SK-N-SH treated with all-trans-retinoic acid at 6 μM for 48 hours (cell line): ENCODE measurements around the gene GRK3.
"Not testable (repeated sequence)": the region's sequence is repeated elsewhere in the genome, so short reads cannot be mapped to it uniquely, and the experiment has no call there.

Source experiments
- ATAC-seq: fragments of 200-7000 bp; cut with Tn5 transposase; 3 replicates; pipeline ENCODE4 v1.9.1; 2020; ENCODE audit warnings: mild to moderate bottlenecking, moderate library complexity
- ARNTL ChIP-seq: fragments of 450-650 bp; formaldehyde crosslinking; IDR thresholded peaks from 2 replicates; pipeline ENCODE4 v1.5.0; 2020; ENCODE audit warnings: low read depth, mild to moderate bottlenecking, moderate library complexity, borderline replicate concordance
- BACH2 ChIP-seq: fragments of 250-450 bp; sonication (Bioruptor Pico); IDR thresholded peaks from 2 replicates; pipeline ENCODE4 v1.9.0; 2021; ENCODE audit warnings: mild to moderate bottlenecking, borderline replicate concordance
- CREB5 ChIP-seq: fragments of 250-450 bp; sonication (Bioruptor Pico); IDR thresholded peaks from 2 replicates; pipeline ENCODE4 v1.5.1; 2020; ENCODE audit warnings: low read depth, mild to moderate bottlenecking, moderate library complexity
- CSDC2 ChIP-seq: fragments of 250-450 bp; sonication (Bioruptor Pico); IDR thresholded peaks from 2 replicates; pipeline ENCODE4 v1.5.0; 2020; ENCODE audit warnings: mild to moderate bottlenecking, moderate library complexity
- CSRNP3 ChIP-seq: fragments of 250-450 bp; sonication (Bioruptor Pico); IDR thresholded peaks from 2 replicates; pipeline ENCODE4 v1.5.1; 2021; ENCODE audit warnings: mild to moderate bottlenecking, moderate library complexity
- ESRRG ChIP-seq: fragments of 250-450 bp; sonication (Bioruptor Pico); IDR thresholded peaks from 2 replicates; pipeline ENCODE4 v1.6.1; 2021; ENCODE audit warnings: mild to moderate bottlenecking
- GLIS3 ChIP-seq: fragments of 250-450 bp; sonication (Bioruptor Pico); IDR thresholded peaks from 2 replicates; pipeline ENCODE4 v1.5.0; 2020; ENCODE audit warnings: mild to moderate bottlenecking, moderate library complexity
- ISL1 ChIP-seq: fragments of 250-450 bp; sonication (Bioruptor Pico); IDR thresholded peaks from 2 replicates; pipeline ENCODE4 v2.1.2; 2022; ENCODE audit warnings: mild to moderate bottlenecking, moderate library complexity
- OSR1 ChIP-seq: fragments of 250-450 bp; sonication (Bioruptor Pico); IDR thresholded peaks from 2 replicates; pipeline ENCODE4 v1.8.0; 2022; ENCODE audit warnings: moderate library complexity, mild to moderate bottlenecking, inconsistent platforms
- PATZ1 ChIP-seq: fragments of 250-450 bp; sonication (Bioruptor Pico); IDR thresholded peaks from 2 replicates; pipeline ENCODE4 v1.8.0; 2020; ENCODE audit warnings: mild to moderate bottlenecking, moderate library complexity, borderline replicate concordance
- PPARA ChIP-seq: fragments of 250-450 bp; sonication (Bioruptor Pico); IDR thresholded peaks from 2 replicates; pipeline ENCODE4 v1.5.0; 2020; ENCODE audit warnings: mild to moderate bottlenecking, borderline replicate concordance
- RARB ChIP-seq: fragments of 250-450 bp; sonication (Bioruptor Pico); IDR thresholded peaks from 2 replicates; pipeline ENCODE4 v1.8.0; 2021; ENCODE audit warnings: mild to moderate bottlenecking, moderate library complexity
- TCF4 ChIP-seq: fragments of 250-450 bp; sonication (Bioruptor Pico); IDR thresholded peaks from 2 replicates; pipeline ENCODE4 v1.8.0; 2021; ENCODE audit warnings: mild to moderate bottlenecking, moderate library complexity, borderline replicate concordance
- TOX ChIP-seq: fragments of 250-450 bp; sonication (Bioruptor Pico); IDR thresholded peaks from 2 replicates; pipeline ENCODE4 v1.8.0; 2021; ENCODE audit warnings: mild to moderate bottlenecking, moderate library complexity, borderline replicate concordance
- TSHZ2 ChIP-seq: fragments of 250-450 bp; sonication (Bioruptor Pico); IDR thresholded peaks from 2 replicates; pipeline ENCODE4 v1.5.0; 2020; ENCODE audit warnings: mild to moderate bottlenecking, moderate library complexity
- ZFP30 ChIP-seq: fragments of 450-650 bp; formaldehyde crosslinking; IDR thresholded peaks from 2 replicates; pipeline ENCODE4 v1.5.0; 2022; ENCODE audit warnings: mild to moderate bottlenecking, moderate library complexity
- ZNF565 ChIP-seq: fragments of 450-650 bp; formaldehyde crosslinking; conservative IDR thresholded peaks from 2 replicates; pipeline ENCODE4 v1.5.0; 2020; ENCODE audit warnings: low read depth, mild to moderate bottlenecking, moderate library complexity
- ZNF70 ChIP-seq: fragments of 450-650 bp; formaldehyde crosslinking; IDR thresholded peaks from 2 replicates; pipeline ENCODE4 v1.5.0; 2020; ENCODE audit warnings: mild to moderate bottlenecking, moderate library complexity
- ZNF8 ChIP-seq: fragments of 450-650 bp; formaldehyde crosslinking; IDR thresholded peaks from 2 replicates; pipeline ENCODE4 v1.5.0; 2020; ENCODE audit warnings: mild to moderate bottlenecking, moderate library complexity
- TF ChIP-seq, protein P1 (sequence below): fragments of 250-450 bp; sonication (Bioruptor Pico); IDR thresholded peaks from 2 replicates; pipeline ENCODE4 v1.8.0; 2021; ENCODE audit warnings: low read depth, mild to moderate bottlenecking, moderate library complexity, borderline replicate concordance

The GRK3 gene

DNA sequence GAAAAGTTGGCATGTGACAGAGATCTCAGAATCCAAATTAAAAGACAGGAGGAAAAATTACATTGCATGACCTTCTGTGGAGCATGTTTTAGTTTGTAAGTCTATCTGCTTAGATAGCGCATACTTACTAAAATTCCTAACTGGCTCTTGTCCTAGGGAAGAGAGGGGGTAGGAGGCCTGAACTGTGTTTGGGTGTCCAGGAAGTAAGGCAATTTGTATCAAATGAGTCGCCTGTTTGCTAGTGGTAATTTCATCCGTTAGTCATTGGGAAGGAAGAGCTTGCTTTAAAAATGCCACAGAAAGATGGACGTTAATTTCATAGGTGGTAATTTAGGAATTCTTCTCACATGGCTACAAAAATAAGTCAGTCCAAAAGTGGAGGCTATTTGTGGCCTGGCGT lies 18.5 kb downstream of the GRK3 start:
- ATAC-seq, result peak; percentile 56
- TF ChIP-seq CSRNP3 (CRISPR knock-in tag), result no peak
- TF ChIP-seq TSHZ2 (CRISPR knock-in tag), result no peak
- TF ChIP-seq PATZ1 (CRISPR knock-in tag), result no peak
- no peak for TF ChIP-seq ARNTL
- TF ChIP-seq ZFP30 (CRISPR knock-in tag), result no peak
- TF ChIP-seq GLIS3 (CRISPR knock-in tag), result no peak
- no peak for TF ChIP-seq PPARA (CRISPR knock-in tag)
- TF ChIP-seq, protein P1, sequence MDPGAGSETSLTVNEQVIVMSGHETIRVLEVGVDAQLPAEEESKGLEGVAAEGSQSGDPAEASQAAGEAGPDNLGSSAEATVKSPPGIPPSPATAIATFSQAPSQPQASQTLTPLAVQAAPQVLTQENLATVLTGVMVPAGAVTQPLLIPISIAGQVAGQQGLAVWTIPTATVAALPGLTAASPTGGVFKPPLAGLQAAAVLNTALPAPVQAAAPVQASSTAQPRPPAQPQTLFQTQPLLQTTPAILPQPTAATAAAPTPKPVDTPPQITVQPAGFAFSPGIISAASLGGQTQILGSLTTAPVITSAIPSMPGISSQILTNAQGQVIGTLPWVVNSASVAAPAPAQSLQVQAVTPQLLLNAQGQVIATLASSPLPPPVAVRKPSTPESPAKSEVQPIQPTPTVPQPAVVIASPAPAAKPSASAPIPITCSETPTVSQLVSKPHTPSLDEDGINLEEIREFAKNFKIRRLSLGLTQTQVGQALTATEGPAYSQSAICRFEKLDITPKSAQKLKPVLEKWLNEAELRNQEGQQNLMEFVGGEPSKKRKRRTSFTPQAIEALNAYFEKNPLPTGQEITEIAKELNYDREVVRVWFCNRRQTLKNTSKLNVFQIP (CRISPR knock-in tag), result no peak
- no peak for TF ChIP-seq ZNF565
- no peak for TF ChIP-seq RARB (CRISPR knock-in tag)
- TF ChIP-seq TCF4, result no peak
- TF ChIP-seq TOX (CRISPR knock-in tag), result no peak
- TF ChIP-seq CREB5 (CRISPR knock-in tag), result no peak
- no peak for TF ChIP-seq ZNF70
- no peak for TF ChIP-seq OSR1
- no peak for TF ChIP-seq ISL1 (CRISPR knock-in tag)

DNA sequence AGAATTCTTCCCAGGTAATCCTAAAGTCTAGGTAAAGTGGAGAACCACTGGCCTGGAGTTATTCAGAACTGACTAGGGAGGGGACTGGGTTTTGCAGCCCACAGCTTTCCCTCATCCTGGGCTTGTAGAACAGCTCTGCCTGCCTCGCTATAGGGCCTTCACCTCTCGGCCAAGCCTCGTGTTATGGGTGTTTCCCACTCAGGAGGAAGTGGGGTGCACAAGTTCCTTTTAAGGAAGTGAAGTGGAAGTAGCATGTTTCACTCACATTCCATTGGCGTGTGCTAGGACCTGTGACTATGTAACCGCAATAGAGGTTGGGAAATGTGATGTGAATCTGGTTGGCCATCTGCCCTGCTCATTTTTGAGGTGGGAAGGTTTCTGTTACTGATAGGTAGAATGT lies 20.5 kb downstream of the GRK3 start:
- ATAC-seq, result not testable (repeated sequence)

DNA sequence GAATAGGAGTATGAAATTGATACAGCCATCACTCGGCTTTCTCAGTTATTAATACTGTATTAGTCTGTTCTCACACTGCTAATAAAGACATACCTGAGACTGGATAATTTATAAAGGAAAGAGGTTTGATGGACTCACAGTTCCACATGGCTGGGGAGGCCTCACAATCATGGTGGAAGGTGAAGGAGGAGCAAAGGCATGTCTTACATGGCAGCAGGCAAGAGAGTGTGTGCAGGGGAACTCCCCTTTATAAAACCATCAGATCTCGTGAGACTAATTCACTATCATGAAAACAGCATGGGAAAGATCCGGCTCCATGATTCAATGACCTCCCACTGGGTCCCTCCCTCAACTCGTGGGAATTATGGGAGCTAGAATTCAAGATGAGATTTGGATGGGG lies 25.2 kb downstream of the GRK3 start:
- not testable (repeated sequence) for ATAC-seq

GRCh38 chr22:25593323-25593722 lies 28.8 kb downstream of the GRK3 start:
- ATAC-seq, result not testable (repeated sequence)

DNA sequence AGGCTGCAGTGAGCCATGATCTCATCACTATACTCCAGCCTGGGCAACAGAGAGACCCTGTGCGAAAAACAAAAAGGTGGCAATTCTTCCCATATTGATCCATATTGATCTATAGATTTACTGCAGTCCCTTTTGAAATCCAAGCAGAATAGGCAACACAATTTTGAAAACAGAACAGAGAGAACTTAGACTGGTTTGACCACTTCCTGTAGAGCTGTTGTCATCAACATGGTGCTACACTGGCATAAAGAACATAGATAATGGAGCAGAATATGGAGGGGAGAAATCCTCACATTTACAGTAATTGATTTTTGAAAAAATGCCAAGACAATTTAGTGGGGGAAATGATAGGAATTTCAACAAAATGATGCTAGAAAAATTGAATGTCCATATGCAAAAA lies 34.1 kb downstream of the GRK3 start:
- TF ChIP-seq ZNF8 (CRISPR knock-in tag), result no peak
- no peak for TF ChIP-seq CREB5 (CRISPR knock-in tag)
- TF ChIP-seq CSDC2 (CRISPR knock-in tag), result no peak
- TF ChIP-seq ESRRG, result no peak
- no peak for TF ChIP-seq BACH2
- ATAC-seq, result no peak
